GM19467 (cell line): ENCODE data around the gene DDX52.
"Not testable (repeated sequence)": the region's sequence is repeated elsewhere in the genome, so short reads cannot be mapped to it uniquely, and the experiment has no call there.

Experiments used
- ATAC-seq: cut with Tn5 transposase; IDR thresholded peaks from one replicate; pipeline ENCODE4 v1.9.1; 2021; ENCODE audit warnings: mild to moderate bottlenecking, moderate library complexity; ENCODE audit not compliant: unreplicated experiment

DDX52 gene, protein sequence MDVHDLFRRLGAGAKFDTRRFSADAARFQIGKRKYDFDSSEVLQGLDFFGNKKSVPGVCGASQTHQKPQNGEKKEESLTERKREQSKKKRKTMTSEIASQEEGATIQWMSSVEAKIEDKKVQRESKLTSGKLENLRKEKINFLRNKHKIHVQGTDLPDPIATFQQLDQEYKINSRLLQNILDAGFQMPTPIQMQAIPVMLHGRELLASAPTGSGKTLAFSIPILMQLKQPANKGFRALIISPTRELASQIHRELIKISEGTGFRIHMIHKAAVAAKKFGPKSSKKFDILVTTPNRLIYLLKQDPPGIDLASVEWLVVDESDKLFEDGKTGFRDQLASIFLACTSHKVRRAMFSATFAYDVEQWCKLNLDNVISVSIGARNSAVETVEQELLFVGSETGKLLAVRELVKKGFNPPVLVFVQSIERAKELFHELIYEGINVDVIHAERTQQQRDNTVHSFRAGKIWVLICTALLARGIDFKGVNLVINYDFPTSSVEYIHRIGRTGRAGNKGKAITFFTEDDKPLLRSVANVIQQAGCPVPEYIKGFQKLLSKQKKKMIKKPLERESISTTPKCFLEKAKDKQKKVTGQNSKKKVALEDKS

DNA sequence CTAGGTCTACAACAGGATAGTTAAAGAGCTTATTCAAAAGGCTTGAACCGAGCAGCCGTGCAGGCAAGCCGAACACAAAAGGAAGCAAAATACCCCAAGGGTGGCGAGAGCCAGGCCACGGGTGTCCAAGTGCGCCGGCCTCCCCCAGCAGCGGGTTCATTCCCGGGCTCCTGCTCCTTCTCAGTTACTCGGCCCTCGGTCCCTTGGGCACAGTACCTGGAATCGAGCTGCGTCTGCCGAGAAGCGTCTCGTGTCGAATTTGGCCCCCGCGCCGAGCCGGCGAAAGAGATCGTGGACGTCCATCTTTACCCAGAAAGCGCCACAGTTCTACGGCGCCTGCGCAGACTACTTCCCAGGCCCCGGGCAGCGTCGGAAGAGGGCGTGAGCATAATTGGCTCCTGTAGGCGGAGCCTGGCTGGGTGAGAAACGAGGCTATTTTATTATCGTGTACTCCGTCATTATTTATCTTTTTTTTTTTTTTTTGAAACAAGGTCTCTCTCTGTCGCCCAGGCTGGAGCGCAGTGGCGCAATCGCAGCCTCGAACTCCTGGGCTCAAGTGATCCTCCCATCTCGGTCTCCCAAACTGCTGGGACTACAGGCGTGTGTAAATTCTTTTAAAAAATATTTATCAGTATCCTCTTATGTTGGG lies at the start of gene DDX52:
DDX52 (minus strand) TSS at position 329 of the 649 bp plus-strand sequence; CDS start at position 303, 26 bp downstream.
- ATAC-seq, result peak; percentile 80

DNA sequence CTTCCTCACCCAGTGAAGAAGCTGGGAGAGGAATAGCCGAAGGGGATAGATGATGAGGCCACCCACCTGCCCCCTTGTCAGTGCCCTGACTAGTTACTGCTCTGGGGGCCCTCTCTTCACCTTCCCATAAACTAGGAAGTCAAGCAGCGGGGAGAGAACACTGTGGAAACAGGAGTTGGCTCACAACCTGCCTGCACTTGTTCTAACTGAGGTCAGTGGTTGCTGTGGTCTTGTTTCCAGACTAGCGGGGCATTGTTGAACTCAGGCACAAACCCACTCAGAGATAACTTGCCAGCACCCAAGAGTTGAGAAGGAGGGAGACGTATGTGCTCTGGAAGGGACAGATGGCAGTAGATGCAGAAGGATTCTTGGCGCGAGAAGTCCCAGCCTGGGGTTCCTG lies 48.6 kb upstream of the DDX52 start:
- ATAC-seq, result no peak

DNA sequence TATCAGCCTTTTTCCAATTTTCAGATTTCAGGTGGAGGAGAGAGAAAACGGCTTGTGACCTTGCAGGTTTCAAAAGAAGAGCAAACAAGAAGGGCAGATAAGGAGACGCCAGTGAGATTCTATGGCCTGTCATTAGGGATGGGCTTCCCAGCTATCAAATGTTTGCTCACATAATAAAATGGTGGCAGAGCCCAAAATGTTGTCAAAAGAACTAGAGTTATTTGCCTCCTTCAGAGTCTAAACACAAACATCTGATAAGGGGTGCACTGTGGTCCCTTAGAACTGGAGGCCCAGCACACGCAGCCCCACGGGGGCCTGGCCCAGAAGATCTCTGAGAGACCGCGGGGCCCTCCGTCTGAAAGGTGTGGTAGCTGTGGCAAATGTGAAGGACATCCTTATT lies 46.1 kb upstream of the DDX52 start:
- ATAC-seq, result no peak

DNA sequence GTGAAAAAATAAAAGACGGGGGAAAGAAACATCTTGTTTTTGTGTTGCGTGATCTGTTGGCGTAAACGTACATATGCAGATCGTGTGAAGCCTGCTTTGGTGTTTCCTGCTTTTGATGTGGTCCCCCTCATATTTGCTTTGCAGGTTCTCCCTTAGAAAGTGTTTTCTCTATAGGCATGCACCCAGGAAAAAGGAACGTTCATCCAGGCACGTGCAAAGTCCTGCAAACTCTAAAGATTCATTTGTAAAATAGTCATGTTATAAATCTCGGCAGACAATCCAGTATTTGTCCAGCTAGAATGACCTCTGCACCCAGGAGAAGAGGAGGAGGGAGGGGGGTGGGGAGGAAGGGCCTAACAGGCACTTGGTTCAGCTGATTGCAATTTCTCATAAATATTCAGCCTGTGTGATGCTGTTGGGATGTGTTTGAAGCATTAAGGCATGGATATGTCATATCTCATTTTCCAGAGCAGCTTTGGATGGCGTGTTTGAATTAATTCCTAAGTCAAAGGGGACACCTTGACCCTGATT lies 40.3 kb upstream of the DDX52 start:
- no peak for ATAC-seq

DNA sequence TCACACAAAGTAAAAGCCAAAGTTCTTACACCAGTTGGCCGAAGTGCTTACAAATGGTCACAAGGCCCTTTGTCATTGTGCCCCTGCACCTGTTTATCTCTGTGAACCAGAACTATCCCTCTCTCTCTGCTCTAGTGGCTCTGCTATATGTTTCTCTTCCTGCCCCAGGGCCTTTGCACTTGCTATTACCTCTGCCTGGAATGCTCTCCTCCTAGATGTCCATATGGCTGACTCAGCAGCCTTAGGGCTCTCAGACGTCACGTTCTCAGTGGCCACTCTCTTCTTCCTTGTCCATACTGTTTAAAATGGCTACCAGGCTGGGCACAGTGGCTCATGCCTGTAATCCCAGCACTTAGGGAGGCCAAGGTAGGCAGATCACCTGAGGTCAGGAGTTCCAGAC lies 38.8 kb upstream of the DDX52 start:
- ATAC-seq, result no peak

DNA sequence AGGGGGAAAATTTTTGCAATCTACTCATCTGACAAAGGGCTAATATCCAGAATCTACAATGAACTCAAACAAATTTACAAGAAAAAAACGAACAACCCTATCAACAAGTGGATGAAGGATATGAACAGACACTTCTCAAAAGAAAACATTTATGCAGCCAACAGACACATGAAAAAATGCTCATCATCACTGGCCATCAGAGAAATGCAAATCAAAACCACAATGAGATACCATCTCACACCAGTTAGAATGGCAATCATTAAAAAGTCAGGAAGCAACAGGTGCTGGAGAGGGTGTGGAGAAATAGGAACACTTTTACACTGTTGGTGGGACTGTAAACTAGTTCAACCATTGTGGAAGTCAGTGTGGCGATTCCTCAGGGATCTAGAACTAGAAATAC lies 36.7 kb upstream of the DDX52 start:
- ATAC-seq, result not testable (repeated sequence)

DNA sequence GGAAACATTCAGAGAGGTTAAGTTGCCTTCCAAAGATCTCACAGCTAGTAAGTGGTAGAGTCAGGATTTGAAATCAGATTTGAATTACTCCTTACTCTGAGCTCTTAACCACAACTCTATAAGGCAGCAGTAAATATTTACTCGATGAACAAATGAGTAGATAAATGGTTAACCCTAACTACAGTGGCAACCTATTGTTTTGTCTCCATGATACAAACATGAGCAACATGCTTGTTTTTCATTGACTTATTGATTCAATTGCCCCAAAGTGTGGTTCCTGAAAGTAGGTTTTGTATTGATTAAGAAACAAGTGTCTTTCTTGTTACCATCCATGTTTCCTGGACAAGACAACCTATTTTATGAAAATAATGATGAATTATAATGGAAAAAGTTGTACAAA lies 34.8 kb upstream of the DDX52 start:
- no peak for ATAC-seq

DNA sequence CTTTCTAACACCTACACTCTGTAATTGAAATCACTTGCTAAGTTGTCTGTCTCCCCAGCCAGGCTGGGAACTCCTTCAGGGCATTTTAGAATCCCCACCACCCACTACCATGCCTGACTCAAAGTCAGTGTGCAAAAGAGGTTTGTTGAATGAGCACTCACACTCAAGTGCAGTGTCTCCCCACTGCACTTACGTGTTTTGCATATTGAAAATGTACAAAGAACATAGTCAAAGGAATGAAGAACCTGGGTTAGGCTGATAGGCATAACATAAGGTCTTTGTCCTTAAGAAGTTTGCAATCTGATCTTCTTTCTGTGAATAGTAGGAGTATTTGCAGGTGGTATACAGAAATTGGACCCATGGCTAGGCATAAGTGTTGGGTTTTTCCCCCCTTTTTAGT lies 33.8 kb upstream of the DDX52 start:
- no peak for ATAC-seq

DNA sequence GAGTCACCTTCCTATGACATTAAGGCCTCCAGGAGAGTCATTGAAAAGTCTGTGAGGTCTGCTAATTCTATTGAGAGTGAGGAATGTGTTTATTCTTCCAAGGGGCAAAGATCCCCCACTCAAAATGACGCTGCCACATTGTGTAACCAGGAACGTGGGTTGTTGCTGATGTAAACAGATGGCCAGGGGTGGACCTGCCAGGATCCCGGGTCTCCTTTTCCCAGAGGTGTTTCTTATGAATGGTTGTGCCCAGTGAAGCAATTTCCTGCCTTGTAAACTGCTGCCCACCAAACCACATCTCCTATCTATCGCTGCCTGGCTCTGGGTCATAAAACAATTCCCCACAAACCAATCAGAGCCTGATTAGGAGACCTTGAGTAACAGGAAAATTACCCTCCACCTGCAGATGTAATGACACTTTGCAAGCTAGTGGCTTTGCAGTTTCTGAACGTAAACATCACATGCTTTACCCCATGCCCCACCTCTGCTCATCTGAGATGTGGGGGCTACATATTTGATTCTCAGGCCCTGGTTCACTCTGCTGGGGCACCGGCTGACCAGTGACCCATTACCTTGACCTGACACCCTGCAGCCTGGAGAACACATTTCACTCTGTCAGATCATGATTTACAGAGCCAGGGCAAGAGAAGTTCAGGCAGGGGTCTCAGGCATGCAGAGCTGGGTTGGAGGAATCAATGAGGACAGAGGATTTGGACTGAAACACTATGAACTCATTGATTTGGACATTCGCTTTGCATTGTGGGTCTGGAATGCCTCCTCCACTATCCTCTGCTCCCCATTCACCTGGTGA lies 33.1 kb upstream of the DDX52 start:
- ATAC-seq, result no peak

DNA sequence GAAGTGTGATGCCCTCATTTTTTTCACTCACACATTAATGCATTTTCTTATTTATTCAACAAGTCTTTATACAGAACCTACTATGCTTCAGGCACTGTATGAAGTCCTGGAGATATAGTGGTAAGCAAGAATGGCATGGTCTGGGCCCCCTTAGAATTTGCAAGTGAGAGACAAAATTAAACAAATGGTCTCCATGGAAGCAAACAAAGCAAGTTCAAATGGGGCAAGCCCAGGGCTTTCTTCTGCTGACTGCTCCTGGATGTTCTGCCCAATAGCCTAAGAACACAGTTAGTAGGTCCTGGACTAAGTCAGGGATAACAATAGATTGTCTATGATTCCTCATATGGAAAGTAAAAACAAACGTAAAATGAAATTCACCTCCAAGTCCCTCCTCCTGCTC lies 31.3 kb upstream of the DDX52 start:
- ATAC-seq, result no peak

DNA sequence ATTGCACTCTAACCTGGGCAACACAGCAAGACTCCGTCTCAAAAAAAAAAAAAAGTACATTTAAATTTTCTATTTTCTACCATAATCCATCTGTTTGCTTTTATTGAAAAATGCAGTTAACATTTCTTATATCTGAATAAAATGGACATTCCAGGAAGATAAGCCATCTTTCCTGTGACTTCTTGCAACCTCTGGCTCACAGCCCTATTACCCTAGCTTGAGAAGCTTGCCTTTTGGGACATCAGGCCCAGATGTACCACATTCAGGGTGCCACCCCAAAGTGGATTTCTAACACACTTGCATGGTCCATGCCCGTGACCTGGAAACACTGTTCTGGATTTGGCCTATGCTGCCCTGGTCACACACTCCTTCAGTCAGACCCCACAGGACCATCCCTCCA lies 30.1 kb upstream of the DDX52 start:
- ATAC-seq, result no peak

DNA sequence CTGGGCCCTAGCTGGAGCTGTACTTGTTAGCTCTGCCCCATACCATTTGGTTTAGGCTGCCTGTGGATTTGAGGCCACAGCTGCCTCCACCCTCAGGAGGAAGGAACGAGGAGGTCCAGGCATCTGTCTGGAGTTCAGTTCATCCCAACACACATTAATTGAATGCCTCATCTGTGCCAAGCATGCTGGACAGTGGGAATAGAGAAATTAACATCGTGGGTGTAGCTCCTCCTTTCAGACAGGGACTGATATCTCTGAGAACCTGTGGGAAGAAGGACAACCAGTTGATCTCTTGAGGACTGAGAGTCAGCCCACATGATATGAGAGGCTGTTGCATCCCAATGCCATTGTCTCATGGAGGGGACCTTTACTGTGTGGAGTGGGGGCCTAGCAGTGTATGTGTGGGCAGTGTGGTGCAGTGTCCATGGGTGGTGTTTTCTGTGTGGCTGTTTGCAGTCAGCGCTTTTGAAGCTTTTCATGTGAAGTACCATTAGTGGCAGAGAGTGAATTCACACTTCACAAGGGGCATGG lies 29.4 kb upstream of the DDX52 start:
- no peak for ATAC-seq

DNA sequence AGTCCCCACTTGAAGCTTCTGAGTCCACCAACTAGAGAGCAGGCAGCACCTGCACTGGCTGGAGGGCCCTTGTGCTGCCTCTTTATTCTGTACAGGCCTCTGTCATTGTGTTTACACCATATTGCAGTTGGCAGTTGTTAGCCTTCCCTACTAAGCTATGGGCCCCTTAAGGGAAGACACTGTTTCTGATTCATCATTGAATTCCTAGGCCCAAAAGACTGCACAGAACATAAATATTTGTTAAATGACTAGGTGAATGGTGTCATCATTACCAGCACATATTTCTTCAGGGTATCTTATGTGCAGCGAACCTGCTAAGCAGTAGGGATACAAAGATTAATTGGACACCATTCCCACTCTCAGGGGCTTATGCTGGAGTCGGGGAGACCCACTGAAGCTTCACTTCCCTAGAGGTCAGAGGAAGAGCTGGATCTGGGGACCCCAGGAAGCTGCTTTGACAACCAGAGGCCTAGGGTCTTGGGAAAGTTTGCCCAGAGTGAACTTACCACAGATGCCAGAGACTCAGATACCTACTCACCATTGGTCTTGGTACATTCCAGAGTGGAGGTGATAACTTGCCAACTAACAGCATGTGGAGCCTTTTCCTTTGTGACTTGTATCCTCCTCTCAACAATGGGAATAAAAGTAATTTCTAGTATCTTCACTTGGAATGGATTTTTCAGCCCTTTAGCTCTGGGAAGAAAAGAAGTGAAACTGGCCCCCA lies 28.7 kb upstream of the DDX52 start:
- no peak for ATAC-seq

DNA sequence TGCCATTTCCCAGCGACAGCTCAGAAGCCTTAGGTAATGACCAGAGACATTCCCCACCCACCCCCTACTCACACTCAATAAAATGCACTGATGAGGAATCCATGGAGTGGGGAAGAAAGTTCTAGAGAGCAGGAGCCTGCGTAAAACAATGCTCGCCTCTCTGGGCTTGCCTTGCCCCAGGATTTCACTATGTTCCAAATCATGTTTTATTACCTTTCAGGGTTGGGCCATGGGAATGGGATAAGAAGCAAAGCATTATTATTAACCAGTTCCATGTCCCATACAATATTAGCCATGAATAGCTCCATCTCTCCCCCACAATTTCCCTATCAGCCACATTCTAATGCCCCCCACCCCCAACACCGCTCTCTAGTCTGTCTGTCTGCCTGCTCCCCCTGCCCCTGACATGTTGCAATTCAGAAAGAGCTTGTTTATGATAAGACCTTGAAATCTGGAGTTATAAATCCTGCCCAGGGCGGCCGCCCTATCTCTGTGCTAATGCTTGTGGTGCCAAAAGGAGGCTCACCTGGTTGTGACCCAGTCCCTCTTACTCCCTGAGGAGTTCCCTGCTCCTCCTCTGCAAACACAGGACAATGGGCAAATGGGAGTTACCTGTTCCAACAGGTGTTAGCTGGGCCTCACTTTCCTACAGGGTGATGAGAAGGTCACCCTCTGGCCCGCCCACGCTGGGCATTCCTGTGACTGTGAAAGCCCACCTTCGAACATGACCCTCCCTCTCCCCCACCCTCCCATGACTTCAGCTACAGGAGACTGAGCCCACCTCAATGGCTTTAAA lies 28.0 kb upstream of the DDX52 start:
- ATAC-seq, result no peak

DNA sequence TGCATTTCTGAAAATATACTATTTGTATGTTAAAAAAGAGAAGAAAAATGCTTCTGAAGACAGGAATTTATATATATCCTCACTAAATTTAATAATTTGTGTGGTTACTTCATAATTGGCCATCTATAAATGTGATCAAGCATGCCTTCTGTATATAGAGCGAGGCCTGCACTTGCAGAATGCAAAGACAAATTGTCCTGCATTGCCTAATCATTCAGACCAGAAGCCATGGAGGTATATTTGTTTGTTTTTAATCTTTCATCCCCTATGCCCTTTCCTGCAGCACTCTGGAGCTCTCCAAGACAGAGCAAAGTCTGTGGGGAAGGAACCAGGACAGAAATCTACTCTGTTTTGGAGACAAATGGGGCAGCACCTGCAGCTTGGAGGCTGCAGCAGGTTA lies 23.8 kb upstream of the DDX52 start:
- no peak for ATAC-seq

DNA sequence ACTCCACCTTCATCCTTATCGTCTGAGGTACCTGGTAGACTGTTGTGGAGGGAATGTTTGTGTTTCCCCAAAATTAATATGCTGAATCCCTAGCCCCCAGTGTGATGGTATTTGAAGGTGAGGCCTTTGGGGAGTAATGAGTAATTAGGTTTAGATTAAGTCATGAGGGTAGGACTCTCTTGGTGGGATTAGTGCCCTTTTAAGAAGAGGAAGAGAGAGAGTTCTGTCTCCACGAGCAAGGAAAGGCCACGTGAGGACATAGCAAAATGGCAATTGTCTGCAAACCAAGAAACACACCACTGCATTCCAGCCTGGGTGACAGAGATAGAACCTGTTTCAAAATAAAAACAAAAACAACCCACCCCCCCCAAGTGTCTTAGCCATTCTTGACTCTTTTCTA lies 21.0 kb upstream of the DDX52 start:
- no peak for ATAC-seq

DNA sequence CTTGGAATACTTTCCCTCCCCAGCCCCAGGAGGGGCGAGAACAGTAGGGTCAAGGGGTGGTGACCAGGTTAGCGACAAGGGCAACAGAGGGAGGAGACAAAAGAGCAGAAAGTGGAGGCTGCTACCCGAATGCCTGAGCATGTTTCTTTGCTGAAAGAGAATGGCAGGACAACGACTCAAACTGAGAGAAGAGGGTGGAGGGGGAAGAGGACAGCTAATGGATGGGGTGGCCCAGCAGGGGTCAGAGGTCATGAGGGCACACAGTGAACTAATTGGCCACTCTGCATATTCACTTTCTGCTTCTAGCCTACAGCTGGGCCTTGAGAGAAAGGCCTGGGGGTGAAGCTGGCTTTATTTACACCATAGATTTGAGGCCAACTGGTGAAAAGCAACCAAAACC lies 19.1 kb upstream of the DDX52 start:
- ATAC-seq, result no peak

DNA sequence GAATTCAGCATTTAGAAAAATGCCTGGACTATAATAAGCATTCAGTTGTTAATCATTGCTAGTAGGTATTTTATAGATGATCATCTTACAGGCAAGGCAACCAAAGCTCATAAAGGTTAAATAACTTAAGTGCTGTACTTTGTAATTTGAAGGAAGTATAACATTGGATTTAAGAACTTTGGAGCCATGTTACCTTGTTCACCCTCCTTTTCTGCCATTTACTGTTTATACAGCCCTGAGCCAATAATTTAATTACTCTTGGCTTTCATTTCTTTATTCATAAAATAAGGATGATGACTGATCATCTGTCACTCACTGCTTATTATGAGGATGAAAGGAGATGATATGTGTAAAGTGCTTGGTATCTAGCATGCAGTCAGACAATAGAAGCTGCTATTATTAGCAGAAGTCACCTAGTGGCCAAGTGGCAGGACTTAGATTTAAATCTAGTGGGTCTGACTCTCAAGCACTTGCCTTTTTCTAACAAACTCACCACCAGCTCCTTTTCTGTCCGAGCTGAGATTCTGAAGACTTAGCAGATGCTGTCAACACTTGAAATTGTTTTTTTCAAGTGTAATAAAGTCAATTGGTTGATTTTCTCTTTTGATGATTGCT lies 18.3 kb upstream of the DDX52 start:
- ATAC-seq, result no peak

DNA sequence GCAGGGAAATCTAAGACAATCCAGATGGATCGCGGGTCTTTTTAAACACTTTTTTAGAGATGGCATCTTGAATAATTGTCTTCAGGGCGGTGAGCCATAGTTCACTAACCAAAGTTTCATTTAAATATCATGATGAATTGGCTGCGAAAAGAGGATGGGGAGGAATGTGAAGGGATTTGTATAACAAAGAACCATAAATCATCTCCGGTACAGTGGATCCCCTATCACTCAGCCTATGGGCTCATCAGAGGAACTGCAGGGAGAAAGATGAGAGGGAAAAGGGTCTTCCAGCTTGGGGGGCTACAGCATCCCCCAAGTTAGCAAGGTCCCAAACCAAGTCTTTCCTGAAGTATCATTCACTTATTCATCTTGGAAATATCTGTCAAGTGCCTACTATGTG lies 16.7 kb upstream of the DDX52 start:
- no peak for ATAC-seq
